ENCODE results near the gene ADPRH.
"Not testable (repeated sequence)": the region's sequence is repeated elsewhere in the genome, so short reads cannot be mapped to it uniquely, and the experiment has no call there.

Gene ADPRH

DNA sequence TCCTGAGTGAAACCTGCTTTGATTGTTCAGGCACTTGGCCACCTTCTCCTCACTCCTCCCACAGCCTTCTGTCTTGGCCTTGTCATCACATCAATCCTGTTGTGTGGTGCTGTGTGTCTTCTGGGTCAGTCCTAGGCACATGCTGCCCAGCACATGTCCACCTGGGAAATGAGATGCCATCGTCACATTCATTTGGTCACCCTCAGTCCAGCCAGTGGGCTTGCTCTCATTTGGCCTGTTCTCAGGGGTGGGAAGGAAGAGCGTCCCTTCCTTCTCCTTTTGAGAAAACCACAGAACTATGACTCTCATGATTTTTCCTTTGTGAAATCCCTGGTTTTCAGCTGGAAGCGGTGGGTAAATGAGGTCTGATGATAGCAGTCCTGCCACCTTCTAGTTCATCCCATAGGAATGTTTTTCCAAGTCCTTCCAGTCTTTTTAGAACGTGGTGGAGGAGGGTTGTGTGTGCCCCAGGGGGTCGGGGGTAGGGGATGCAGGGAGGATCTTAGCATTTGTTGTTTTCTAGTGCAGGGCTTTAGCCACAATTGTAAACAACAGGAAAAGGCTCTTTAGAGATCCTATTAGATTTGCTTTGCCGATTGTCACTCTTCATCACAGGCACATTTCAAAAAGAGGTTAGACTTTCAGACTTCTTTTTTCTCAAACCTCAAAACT, 9.9 kb downstream of the ADPRH start:
- TF ChIP-seq ZFX (IDR thresholded peaks at IDR 0.05; ENCODE audit: borderline replicate concordance) = no peak
- TF ChIP-seq, protein P1, sequence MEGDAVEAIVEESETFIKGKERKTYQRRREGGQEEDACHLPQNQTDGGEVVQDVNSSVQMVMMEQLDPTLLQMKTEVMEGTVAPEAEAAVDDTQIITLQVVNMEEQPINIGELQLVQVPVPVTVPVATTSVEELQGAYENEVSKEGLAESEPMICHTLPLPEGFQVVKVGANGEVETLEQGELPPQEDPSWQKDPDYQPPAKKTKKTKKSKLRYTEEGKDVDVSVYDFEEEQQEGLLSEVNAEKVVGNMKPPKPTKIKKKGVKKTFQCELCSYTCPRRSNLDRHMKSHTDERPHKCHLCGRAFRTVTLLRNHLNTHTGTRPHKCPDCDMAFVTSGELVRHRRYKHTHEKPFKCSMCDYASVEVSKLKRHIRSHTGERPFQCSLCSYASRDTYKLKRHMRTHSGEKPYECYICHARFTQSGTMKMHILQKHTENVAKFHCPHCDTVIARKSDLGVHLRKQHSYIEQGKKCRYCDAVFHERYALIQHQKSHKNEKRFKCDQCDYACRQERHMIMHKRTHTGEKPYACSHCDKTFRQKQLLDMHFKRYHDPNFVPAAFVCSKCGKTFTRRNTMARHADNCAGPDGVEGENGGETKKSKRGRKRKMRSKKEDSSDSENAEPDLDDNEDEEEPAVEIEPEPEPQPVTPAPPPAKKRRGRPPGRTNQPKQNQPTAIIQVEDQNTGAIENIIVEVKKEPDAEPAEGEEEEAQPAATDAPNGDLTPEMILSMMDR (IDR thresholded peaks at IDR 0.05) = no peak
- H3K27ac ChIP-seq = no peak overlapping the region

DNA sequence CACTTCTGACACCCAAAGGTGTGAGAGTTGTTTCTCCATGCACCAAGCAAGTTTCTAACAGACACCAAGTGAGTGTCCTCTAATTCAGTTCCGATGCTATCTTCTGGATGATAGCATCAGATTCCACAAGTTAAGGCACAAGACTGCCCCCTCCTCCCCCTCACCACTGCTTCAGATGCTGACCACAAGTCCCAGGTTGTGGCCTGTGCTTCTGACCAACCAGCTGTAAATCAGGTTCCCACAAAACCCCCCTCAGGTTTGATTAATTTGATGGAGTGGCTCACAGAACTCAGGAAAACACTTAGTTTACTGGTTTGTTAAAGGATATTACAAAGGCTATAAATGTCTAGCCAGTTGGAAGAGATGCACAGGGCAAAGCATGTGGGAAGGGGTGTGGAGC, 11.4 kb downstream of the ADPRH start:
- H3K27ac ChIP-seq = no peak overlapping the region
- TF ChIP-seq, protein P1 (IDR thresholded peaks at IDR 0.05) = no peak
- no peak for TF ChIP-seq ZFX (IDR thresholded peaks at IDR 0.05; ENCODE audit: borderline replicate concordance)

DNA sequence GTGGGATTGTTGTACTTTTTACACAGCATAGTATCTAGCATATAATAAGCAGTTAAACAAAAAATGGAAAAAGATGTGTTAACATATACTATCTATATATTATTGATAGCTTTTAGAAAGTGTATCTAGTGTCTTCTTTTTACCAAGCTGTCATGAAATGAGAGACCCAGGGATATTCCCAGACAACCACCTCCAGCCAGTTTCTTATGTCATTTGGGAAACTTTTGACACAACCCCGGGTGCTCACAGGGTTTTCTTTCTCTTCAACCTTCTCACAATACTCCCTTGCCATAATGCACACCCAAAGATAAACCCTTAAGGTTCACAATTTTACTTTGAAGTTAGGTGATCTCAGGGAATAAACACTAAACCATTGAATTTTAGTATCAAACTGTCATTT, 13.6 kb downstream of the ADPRH start:
- no peak for TF ChIP-seq ZFX (IDR thresholded peaks at IDR 0.05; ENCODE audit: borderline replicate concordance)
- TF ChIP-seq, protein P1 (IDR thresholded peaks at IDR 0.05) = no peak
- no peak overlapping the region for H3K27ac ChIP-seq

DNA sequence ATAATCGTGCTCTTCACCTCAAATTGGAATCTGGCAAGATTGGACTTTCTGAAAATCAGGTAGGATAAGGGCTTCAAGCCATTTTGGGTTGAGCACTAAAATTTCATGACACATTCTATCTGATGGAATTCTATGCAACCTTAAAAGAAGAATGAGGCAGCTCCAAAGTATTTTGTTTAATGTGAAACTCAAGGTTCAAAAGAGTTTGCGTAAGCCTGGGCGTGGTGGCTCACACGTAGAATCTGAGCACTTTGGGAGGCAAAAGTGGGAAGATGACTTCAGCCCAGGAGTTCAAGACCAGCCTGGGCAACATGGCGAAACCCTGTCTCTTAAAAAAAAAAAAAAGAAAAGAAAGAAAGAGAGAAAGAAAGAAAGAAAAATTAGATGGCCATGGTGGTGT, 14.8 kb downstream of the ADPRH start:
- TF ChIP-seq, protein P1 (IDR thresholded peaks at IDR 0.05) = no peak
- TF ChIP-seq ZFX (IDR thresholded peaks at IDR 0.05; ENCODE audit: borderline replicate concordance) = no peak
- no peak overlapping the region for H3K27ac ChIP-seq

DNA sequence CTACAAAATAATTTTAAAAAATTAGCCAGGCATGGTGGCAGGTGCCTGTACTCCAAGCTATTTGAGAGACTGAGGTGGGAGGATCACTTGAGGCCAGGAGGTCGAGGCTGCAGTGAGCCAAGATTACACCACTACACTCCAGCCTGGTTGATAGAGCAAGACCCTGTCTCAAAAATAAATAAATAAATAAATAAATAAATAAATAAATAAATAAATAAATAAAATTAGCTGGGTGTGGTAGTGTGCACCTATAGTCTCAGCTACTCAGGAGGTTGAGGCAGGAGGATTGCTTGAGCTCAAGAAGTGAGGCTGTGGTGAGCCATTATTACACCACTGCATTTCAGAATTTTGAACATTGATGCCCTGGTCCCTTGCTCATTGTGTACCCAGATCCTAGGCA, 15.6 kb downstream of the ADPRH start:
- not testable (repeated sequence) for H3K27ac ChIP-seq

DNA sequence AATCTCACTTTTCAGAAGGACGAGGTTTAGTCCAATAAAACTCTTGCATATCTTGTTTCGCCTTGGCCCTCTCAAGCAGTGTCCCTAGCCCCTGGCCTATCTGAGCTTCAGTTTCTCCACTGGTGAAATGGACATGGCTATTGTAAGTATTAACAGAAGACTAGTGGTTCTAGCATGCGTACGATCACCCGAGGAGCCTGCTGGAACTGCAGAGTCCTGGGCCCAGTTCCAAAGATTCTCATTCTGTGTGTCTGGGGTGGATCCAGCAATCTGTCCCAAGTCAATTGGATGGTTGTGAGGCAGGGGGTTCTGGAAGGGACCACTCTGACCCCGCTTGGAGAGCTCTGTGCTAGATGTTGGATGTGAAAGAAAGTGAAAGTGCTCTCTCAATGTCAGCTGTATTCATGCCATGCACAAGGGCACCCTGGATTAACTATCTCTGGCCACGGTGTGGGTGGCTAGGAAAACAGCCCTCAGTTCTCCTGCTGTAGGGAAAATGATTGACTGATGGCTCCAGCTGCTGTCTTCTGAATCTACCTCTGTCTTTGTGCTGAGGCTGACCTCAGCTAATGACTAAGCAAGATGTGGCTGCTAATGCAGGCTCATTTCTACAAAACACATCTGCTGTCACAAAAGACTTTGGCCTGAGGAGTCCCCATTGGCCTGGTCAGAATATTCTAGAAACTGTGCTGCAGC, 16.5 kb downstream of the ADPRH start:
- no peak overlapping the region for H3K27ac ChIP-seq
- TF ChIP-seq, protein P1 (IDR thresholded peaks at IDR 0.05) = no peak
- TF ChIP-seq ZFX (IDR thresholded peaks at IDR 0.05; ENCODE audit: borderline replicate concordance) = no peak

DNA sequence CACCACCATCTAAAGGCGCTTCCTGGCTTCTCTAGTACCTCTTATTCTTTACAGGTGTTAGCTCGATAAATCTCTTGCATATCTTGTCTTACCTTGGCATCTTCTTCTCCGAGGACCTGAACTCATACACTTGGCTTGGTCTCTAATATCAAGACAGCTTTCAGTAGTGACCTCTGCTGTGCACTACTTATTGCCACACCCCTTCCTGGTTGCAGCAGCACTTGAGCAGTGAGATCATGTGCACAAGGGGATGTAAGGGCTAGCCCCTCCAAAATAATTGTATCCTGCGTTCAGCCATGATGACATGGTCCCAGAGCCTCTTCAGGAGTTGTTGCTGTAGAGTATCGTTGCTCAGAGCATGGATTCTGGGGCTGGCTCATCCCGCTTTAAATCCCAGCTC, 17.1 kb downstream of the ADPRH start:
- H3K27ac ChIP-seq = no peak overlapping the region
- TF ChIP-seq ZFX (IDR thresholded peaks at IDR 0.05; ENCODE audit: borderline replicate concordance) = no peak
- TF ChIP-seq, protein P1 (IDR thresholded peaks at IDR 0.05) = no peak
